Liver (tissue), 9 donors: ENCODE results near the gene TAS2R46. TPM values are rescaled to one million over a fixed set of nuclear protein-coding genes. Genes with fewer than 3 reads are reported as not detected.

ENCODE experiments used
- DNase-seq: peaks from one replicate; pipeline ENCODE4 v3.0.0-alpha.2; 2017; ENCODE audit warnings: low spot score
- H3K27ac ChIP-seq, 2 donors: one replicate each; pipeline ENCODE4 v1.7.0; 2013; ENCODE audit warnings: inconsistent platforms in 2 of 2, low read length in 2 of 2, control low read depth in 1 of 2, low read depth in 1 of 2, mild to moderate bottlenecking in 1 of 2
- H3K27me3 ChIP-seq, 4 donors: one replicate each; pipeline versions ENCODE4 v1.6.1 to v1.7.0; 2013; ENCODE audit warnings: low read length in 3 of 4, inconsistent platforms in 1 of 4, mild to moderate bottlenecking in 1 of 4, moderate library complexity in 1 of 4; ENCODE audit not compliant: control insufficient read depth in 4 of 4, insufficient read depth in 4 of 4
- H3K36me3 ChIP-seq, 4 donors: one replicate each; pipeline versions ENCODE4 v1.6.1 to v1.7.0; 2013; ENCODE audit warnings: low read length in 3 of 4, mild to moderate bottlenecking in 3 of 4, low read depth in 1 of 4, moderate library complexity in 1 of 4; ENCODE audit not compliant: control insufficient read depth in 4 of 4, insufficient read depth in 3 of 4
- H3K4me1 ChIP-seq, 4 donors: one replicate each; pipeline versions ENCODE4 v1.6.1 to v1.7.0; 2013; ENCODE audit warnings: low read length in 3 of 4, mild to moderate bottlenecking in 3 of 4, moderate library complexity in 1 of 4; ENCODE audit not compliant: control insufficient read depth in 4 of 4, insufficient read depth in 4 of 4
- H3K4me3 ChIP-seq, 3 donors: one replicate each; pipeline versions ENCODE4 v1.6.1 to v1.7.0; 2013; ENCODE audit warnings: low read length in 3 of 3, control low read depth in 1 of 3, low read depth in 1 of 3, mild to moderate bottlenecking in 1 of 3
- H3K9ac ChIP-seq, 2 donors: one replicate each; pipeline ENCODE4 v1.7.0; 2013; ENCODE audit warnings: low read length in 2 of 2, mild to moderate bottlenecking in 2 of 2, moderate library complexity in 2 of 2, control low read depth in 1 of 2, low read depth in 1 of 2
- H3K9me3 ChIP-seq, 4 donors: one replicate each; pipeline versions ENCODE4 v1.6.1 to v1.7.0; 2013; ENCODE audit warnings: low read length in 3 of 4; ENCODE audit not compliant: control insufficient read depth in 4 of 4
- EGR1 ChIP-seq, 2 donors: IDR thresholded peaks; 2 replicates each; pipeline ENCODE4 v1.6.1; 2016 to 2018; ENCODE audit warnings: antibody characterized with exemption in 2 of 2, low read depth in 2 of 2
- FOXA1 ChIP-seq: IDR thresholded peaks from 2 replicates; pipeline ENCODE4 v1.6.1; 2016; ENCODE audit warnings: antibody characterized with exemption
- FOXA2 ChIP-seq: IDR thresholded peaks from 2 replicates; pipeline ENCODE4 v1.6.1; 2016; ENCODE audit warnings: antibody characterized with exemption
- GABPA ChIP-seq, 2 donors: IDR thresholded peaks in 1 of 2; conservative IDR thresholded peaks in 1 of 2; 2 replicates each; pipeline ENCODE4 v1.6.1; 2016; ENCODE audit warnings: antibody characterized with exemption in 2 of 2, mild to moderate bottlenecking in 1 of 2, moderate library complexity in 1 of 2
- HNF4G ChIP-seq: IDR thresholded peaks from 2 replicates; pipeline ENCODE4 v1.6.1; 2016; ENCODE audit warnings: antibody characterized with exemption
- JUND ChIP-seq, 2 donors: IDR thresholded peaks; 2 replicates each; pipeline ENCODE4 v1.6.1; 2016; ENCODE audit warnings: antibody characterized with exemption in 2 of 2
- NR2F2 ChIP-seq: IDR thresholded peaks from 2 replicates; pipeline ENCODE4 v1.6.1; 2016; ENCODE audit warnings: antibody characterized with exemption
- RXRA ChIP-seq, 2 donors: IDR thresholded peaks; 2 replicates each; pipeline ENCODE4 v1.6.1; 2017 to 2018; ENCODE audit warnings: antibody characterized with exemption in 2 of 2, mild to moderate bottlenecking in 1 of 2
- TAF1 ChIP-seq: conservative IDR thresholded peaks from 2 replicates; pipeline ENCODE4 v1.6.1; 2016; ENCODE audit warnings: antibody characterized with exemption, mild to moderate bottlenecking
- YY1 ChIP-seq: IDR thresholded peaks from 2 replicates; pipeline ENCODE4 v1.6.1; 2016; ENCODE audit warnings: antibody characterized with exemption, mild to moderate bottlenecking
- WGBS: extraction: QIAGEN DNeasy Blood & Tissue Kit; methylation state at CpG from one replicate; pipeline ENCODE4 v1.1.7; 2013; 5-methylcytosine and 5-hydroxymethylcytosine counted together
- polyA plus RNA-seq, 2 donors: library from polyadenylated mRNA; stranded (reverse) in 1 of 2; unstranded in 1 of 2; fragments of 200-250 nt in 1 of 2; fragments of >200 nt in 1 of 2; fragmentation: Nextera tagmentation in 1 of 2; extraction: Ambion mirVana in 1 of 2; gene quantifications; one replicate each; pipeline versions ENCODE4 v1.2.1 to v1.2.3, GENCODE V29; 2013 to 2015
- total RNA-seq, 2 donors: library from RNA; depleted of rRNA; stranded (reverse); fragments of >200 nt; gene quantifications; one replicate each; pipeline ENCODE4 v1.2.3, GENCODE V29; 2014
- TF ChIP-seq, protein P1 (sequence below): fragments of 150-350 bp; IDR thresholded peaks from 2 replicates; pipeline ENCODE4 v1.5.1; 2017; ENCODE audit warnings: improper control_type of control experiment, low read depth, low read length; ENCODE audit not compliant: missing input control
- TF ChIP-seq, protein P2 (sequence below): IDR thresholded peaks from 2 replicates; pipeline ENCODE4 v1.6.1; 2016; ENCODE audit warnings: antibody characterized with exemption, mild to moderate bottlenecking
- TF ChIP-seq, protein P3 (sequence below): IDR thresholded peaks from 2 replicates; pipeline ENCODE4 v1.6.1; 2016; ENCODE audit warnings: antibody characterized with exemption
- TF ChIP-seq, protein P4 (sequence below): IDR thresholded peaks from 2 replicates; pipeline ENCODE4 v1.6.1; 2016; ENCODE audit warnings: antibody characterized with exemption
- donor health status: healthy.
- donor health status: healthy.
- donor health status: healthy.
- donor health status: healthy.
- donor health status: healthy.

Gene TAS2R46
- total and polyA plus RNA-seq, 4 donors: 0.35 to 6.7 (median 1.1) TPM; not detected in 1

DNA sequence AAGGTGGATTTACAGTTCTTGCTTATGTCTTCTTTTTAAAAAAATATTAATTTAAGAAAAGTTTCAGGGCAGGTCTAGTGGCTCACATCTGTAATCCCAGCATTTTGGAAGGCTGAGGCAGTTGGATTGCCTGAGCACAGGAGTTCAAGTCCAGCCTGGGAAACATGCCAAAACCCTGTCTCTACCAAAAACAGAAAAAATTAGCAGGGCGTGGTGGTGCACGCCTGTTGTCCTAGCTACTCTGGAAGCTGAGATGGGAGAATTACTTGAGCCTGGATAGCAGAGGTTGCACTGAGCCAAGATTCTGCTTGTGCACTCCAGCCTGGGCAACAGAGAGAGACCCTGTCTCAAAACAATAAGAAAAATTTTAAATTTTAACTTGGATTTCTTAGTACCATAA, 5.4 kb upstream of the TAS2R46 start:
- TF ChIP-seq JUND (IDR thresholded peaks at IDR 0.05) (no peak), HNF4G (no peak), FOXA1 (no peak), FOXA2 (no peak), GABPA (IDR thresholded peaks at IDR 0.05 in 1 of 2, conservative IDR thresholded peaks at IDR 0.05 in 1 of 2) (no peak), RXRA (IDR thresholded peaks at IDR 0.05) (no peak), NR2F2 (no peak), TAF1 (no peak)
- TF ChIP-seq, protein P1, sequence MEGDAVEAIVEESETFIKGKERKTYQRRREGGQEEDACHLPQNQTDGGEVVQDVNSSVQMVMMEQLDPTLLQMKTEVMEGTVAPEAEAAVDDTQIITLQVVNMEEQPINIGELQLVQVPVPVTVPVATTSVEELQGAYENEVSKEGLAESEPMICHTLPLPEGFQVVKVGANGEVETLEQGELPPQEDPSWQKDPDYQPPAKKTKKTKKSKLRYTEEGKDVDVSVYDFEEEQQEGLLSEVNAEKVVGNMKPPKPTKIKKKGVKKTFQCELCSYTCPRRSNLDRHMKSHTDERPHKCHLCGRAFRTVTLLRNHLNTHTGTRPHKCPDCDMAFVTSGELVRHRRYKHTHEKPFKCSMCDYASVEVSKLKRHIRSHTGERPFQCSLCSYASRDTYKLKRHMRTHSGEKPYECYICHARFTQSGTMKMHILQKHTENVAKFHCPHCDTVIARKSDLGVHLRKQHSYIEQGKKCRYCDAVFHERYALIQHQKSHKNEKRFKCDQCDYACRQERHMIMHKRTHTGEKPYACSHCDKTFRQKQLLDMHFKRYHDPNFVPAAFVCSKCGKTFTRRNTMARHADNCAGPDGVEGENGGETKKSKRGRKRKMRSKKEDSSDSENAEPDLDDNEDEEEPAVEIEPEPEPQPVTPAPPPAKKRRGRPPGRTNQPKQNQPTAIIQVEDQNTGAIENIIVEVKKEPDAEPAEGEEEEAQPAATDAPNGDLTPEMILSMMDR: no peak
- Histone ChIP-seq H3K4me1 (peaks cover 0 to 3% (median 0%) of the 10 kb centered on the region in 4 donors), H3K9me3 (no peaks in the 10 kb centered on the region), H3K4me3 (no peak overlapping the region), H3K27me3 (no peaks in the 10 kb centered on the region), H3K9ac (no peak overlapping the region), H3K27ac (no peak overlapping the region), H3K36me3 (no peaks in the 10 kb centered on the region)
- no peak for DNase-seq
- WGBS: 60% methylated on average over 2 of the region's 2 CpGs

DNA sequence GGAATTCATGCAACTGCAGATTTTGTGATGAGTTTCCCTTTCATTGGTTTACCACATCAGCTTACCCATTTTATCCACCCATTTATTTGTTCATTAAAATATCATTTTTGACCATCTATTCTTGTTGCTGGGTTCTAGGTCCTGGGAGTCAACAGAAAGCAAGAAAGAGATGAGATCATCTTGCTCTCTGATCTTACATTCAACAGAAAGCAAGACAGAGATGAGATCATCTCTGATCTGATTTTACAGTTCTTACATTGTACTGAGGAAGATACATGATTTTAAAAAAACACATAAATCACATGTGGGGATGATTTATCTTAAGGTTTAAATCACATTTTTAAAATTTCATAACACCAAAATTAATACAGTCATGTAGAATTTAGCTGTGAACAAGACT, 2.3 kb downstream of the TAS2R46 start:
- H3K4me3 ChIP-seq: no peak overlapping the region
- no peaks in the 10 kb centered on the region for H3K36me3 ChIP-seq
- no peak overlapping the region for H3K27ac ChIP-seq
- TF ChIP-seq GABPA (IDR thresholded peaks at IDR 0.05 in 1 of 2, conservative IDR thresholded peaks at IDR 0.05 in 1 of 2) (no peak), RXRA (IDR thresholded peaks at IDR 0.05) (no peak), HNF4G (no peak), YY1 (no peak)
- H3K4me1 ChIP-seq: no peaks in the 10 kb centered on the region
- no peak for DNase-seq
- H3K9me3 ChIP-seq: no peaks in the 10 kb centered on the region
- H3K9ac ChIP-seq: no peak overlapping the region
- no peaks in the 10 kb centered on the region for H3K27me3 ChIP-seq

DNA sequence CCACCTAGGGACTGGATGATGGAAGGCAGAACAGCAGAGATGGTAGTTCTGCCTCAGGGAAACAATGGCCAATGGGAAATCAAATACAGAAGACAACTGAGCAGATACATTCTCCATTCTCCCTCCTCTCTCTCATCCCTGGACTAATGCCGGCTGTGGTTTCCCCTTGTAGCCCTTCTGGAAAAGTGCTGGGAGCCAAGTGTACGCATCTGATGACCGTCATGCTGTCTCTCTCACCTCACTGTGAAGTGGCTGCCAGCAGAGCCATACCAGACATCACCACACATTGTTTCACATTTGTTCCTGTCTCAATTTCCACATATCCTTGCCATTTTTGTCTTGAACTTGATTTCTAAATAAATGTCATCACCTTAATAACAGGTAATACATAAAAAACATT, 3.1 kb downstream of the TAS2R46 start:
- H3K9ac ChIP-seq: no peak overlapping the region
- WGBS: 95% methylated on average over 3 of the region's 3 CpGs
- TF ChIP-seq, protein P2, sequence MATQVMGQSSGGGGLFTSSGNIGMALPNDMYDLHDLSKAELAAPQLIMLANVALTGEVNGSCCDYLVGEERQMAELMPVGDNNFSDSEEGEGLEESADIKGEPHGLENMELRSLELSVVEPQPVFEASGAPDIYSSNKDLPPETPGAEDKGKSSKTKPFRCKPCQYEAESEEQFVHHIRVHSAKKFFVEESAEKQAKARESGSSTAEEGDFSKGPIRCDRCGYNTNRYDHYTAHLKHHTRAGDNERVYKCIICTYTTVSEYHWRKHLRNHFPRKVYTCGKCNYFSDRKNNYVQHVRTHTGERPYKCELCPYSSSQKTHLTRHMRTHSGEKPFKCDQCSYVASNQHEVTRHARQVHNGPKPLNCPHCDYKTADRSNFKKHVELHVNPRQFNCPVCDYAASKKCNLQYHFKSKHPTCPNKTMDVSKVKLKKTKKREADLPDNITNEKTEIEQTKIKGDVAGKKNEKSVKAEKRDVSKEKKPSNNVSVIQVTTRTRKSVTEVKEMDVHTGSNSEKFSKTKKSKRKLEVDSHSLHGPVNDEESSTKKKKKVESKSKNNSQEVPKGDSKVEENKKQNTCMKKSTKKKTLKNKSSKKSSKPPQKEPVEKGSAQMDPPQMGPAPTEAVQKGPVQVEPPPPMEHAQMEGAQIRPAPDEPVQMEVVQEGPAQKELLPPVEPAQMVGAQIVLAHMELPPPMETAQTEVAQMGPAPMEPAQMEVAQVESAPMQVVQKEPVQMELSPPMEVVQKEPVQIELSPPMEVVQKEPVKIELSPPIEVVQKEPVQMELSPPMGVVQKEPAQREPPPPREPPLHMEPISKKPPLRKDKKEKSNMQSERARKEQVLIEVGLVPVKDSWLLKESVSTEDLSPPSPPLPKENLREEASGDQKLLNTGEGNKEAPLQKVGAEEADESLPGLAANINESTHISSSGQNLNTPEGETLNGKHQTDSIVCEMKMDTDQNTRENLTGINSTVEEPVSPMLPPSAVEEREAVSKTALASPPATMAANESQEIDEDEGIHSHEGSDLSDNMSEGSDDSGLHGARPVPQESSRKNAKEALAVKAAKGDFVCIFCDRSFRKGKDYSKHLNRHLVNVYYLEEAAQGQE: no peak
- TF ChIP-seq, protein P3, sequence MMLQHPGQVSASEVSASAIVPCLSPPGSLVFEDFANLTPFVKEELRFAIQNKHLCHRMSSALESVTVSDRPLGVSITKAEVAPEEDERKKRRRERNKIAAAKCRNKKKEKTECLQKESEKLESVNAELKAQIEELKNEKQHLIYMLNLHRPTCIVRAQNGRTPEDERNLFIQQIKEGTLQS: no peak
- TF ChIP-seq NR2F2 (no peak), EGR1 (IDR thresholded peaks at IDR 0.05; ENCODE audit: low read depth in 2 of 2) (no peak)
- TF ChIP-seq, protein P4, sequence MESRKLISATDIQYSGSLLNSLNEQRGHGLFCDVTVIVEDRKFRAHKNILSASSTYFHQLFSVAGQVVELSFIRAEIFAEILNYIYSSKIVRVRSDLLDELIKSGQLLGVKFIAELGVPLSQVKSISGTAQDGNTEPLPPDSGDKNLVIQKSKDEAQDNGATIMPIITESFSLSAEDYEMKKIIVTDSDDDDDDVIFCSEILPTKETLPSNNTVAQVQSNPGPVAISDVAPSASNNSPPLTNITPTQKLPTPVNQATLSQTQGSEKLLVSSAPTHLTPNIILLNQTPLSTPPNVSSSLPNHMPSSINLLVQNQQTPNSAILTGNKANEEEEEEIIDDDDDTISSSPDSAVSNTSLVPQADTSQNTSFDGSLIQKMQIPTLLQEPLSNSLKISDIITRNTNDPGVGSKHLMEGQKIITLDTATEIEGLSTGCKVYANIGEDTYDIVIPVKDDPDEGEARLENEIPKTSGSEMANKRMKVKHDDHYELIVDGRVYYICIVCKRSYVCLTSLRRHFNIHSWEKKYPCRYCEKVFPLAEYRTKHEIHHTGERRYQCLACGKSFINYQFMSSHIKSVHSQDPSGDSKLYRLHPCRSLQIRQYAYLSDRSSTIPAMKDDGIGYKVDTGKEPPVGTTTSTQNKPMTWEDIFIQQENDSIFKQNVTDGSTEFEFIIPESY: no peak
- H3K27me3 ChIP-seq: no peaks in the 10 kb centered on the region
- no peaks in the 10 kb centered on the region for H3K36me3 ChIP-seq
- no peaks in the 10 kb centered on the region for H3K4me1 ChIP-seq
- no peak overlapping the region for H3K27ac ChIP-seq
- no peak for DNase-seq
- H3K9me3 ChIP-seq: no peaks in the 10 kb centered on the region
- no peak overlapping the region for H3K4me3 ChIP-seq
